22Rv1 (cell line): ENCODE data around the gene NRXN2.

Experiments
- H3K27ac ChIP-seq: fragments of 450-650 bp; 2 replicates; pipeline ENCODE4 v1.5.1; 2017
- CTCF ChIP-seq: fragments of 450-650 bp; IDR thresholded peaks from 2 replicates; pipeline ENCODE4 v1.5.1; 2017; ENCODE audit warnings: mild to moderate bottlenecking
- ZFX ChIP-seq: fragments of 450-650 bp; IDR thresholded peaks from 2 replicates; pipeline ENCODE4 v1.6.1; 2017; ENCODE audit warnings: antibody characterized with exemption, borderline replicate concordance

Gene NRXN2

GRCh38 chr11:64637334-64638017 lies 85.5 kb downstream of the NRXN2 start:
- no peak for TF ChIP-seq ZFX
- TF ChIP-seq CTCF, result no peak
- no peak overlapping the region for H3K27ac ChIP-seq

DNA sequence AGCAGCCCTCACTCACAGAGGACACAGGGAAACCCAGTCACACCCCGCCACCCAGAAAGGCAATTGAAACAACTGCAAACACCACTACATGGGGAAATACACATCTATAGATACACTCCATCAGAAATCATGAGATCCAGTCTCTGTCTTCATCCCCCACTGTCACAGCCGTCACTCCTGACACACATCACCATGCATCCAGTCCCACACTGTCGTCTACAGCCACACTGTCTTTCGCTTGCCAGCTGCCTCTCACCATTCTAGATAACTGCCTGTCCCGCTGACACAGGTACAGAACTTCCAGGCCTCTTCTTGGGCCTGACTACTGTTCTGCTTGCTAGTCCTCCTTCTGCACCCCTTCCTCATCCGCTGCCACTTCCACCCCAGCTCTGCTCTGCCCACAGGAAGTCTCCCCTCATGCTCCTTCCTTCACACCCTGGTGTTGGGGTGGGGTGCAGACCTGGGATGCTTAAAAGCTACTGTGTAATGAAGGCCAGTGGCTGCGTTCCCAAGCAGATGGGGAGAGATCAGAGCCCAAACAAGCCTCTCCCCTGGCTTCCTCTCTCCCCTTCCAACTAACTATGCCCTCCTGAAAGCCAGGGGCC lies 89.3 kb downstream of the NRXN2 start:
- no peak overlapping the region for H3K27ac ChIP-seq
- TF ChIP-seq CTCF (no peak), ZFX (no peak)

DNA sequence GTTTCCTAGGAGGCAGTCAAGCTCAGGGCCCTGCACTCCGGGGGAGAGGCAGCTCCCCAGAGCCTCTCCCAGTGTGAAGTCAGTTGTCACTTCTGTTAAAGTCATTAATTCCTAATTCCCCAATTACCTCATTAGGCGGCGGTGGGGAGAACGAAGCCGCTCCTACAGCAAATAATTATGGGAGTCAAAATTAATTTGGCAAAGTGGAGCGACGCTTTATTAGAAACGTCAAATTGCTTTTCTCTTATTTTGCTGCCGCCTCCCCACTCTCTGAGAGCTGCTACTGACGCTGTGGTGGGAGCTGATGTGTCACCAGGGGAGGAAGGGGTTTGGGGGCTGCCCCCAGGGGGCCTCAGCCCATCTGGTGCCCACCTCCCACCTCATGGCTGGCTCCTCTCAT lies 90.3 kb downstream of the NRXN2 start:
- H3K27ac ChIP-seq, result no peak overlapping the region
- TF ChIP-seq ZFX, result no peak
- no peak for TF ChIP-seq CTCF

GRCh38 chr11:64632237-64632636 lies 90.8 kb downstream of the NRXN2 start:
- no peak overlapping the region for H3K27ac ChIP-seq
- TF ChIP-seq ZFX (no peak), CTCF (no peak)

GRCh38 chr11:64631675-64632074 lies 91.3 kb downstream of the NRXN2 start:
- no peak for TF ChIP-seq ZFX
- no peak overlapping the region for H3K27ac ChIP-seq

DNA sequence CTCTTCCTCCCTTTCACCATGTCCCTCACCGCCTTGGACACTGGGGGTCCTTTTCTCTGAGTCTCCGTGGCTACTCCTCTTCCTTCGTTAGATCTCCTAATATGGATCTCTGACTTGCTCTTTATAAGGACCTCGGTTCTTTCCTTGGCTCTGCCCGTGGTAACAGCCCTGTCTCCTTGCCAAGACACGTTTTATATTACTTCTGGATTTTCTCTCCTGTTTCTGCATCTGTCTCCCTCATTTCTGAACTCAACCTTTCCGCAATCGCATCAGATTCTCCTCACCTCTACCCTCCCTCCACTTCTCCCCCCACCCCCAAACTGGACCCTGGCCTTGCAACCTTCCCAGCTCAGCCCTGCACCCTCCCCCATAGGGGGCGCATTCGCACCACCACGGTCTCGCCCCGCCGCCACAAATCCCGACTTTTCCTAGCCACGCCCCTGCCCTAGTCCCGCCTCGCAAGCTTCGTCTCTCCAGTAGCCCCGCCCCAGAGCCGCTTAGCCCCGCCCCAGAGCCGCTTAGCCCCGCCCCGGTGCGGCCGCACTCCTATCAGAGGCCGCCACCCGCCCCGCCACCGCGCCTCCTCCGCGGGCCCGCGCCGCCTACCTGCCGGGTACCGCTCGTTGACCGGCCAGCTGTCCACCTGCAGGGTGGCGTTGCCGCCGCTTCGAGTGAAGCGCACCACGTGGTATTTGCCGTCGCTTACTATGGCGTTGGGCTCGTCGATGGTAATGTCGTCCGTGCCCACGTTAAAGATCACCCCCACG lies 93.0 kb downstream of the NRXN2 start:
- H3K27ac ChIP-seq, result no peak overlapping the region
- TF ChIP-seq ZFX (no peak), CTCF (peak; percentile 74)

DNA sequence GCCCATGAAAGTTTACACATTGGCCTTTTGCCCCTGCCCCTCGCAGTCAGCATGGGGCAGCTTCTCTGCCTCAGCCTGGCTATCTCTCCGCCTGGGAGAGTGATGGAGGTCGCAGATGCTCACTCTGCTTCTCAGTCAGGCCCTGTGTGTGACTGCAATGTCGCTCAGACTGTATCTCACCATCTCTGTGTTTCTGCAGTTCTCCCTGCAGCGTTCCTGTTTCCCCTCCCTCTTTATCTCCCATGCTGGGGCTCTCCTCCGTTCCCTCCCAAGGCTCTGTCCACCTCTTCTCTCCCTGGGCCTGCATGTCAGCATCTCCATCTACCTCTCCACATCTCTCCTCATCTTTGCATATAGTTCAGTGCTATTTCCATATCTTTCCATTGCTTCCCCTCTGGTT lies 93.9 kb downstream of the NRXN2 start:
- no peak overlapping the region for H3K27ac ChIP-seq
- TF ChIP-seq CTCF (no peak), ZFX (no peak)
